Colon (tissue), 2 donors: ENCODE measurements around the gene ARID1B.

Experiments used
- FAIRE-seq: peaks from 2 replicates; lab custom pipeline; 2012; peaks lifted over from hg19 to GRCh38; lab: Jason Lieb, UNC
- donor health status: control.
- donor health status: control.

ARID1B gene

DNA sequence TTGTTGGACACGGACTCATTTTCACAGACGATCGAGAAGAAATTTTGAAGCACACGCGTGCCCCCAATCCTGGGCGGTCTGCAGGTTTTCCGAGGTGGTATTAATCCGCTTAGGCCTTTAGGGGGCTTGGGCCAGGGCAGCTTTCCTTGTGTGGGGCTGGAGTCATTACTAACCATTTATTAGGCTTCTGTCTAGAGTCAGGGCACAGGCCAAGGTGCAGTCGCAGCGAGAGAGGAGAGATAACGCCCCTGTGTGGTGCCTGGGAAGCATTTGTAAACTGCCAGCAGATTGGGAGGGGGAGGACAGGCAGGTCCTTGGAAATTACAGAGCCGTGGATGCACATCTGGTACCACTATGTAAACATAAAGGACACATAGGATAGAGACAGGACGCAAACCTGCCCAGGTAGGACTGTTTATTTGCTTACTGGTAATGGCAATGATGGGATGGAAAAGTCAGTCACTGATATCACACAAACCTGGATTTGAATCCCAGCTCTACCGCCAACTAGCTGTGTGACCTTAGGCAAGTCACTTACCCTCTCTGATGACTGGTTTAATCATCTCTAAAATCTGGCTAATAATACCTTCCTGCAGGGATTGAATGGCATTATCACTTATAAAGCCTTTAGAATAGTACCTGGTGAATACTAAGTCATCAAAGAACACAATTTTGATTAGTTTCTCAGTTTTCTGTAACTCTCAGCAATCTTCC, 469.8 kb downstream of the ARID1B start:
- FAIRE-seq = no peak

DNA sequence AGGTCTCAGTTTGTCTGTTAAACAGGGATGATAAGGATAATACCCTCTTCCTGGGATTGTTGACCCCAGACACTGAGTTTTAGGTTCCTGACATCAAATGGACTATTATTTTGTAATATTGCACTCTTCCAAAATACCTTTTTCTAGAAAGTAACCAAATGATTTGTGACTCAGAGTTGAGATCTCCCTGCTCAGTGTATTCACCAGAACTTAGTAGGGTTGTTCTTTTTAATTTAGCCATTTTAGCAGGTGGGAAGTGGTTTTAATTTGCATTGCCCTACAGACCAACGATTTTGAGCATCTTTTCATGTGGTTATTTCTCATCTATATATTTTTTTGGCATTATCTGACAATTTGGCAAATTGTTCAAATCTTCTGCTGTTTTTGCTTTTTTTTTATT, 471.1 kb downstream of the ARID1B start:
- no peak for FAIRE-seq

DNA sequence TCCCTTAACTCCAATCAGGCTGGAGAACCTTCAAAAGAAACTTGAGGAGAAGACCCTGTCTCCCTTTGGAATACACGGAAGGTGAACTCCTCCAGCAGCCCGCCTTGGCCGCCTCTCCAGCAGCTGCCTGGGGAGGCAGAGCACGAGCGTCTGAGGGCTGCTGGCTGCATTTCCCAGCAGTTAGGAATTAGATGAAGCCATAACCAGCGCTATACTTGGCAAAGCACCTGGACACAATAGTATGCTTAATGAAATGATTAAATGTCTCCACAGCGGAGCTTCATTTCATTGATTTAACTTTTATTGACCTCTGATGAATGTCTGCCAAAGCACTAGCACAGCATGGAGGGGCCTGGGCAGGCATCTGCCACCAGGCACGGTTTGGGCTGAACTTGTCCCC, 472.6 kb downstream of the ARID1B start:
- no peak for FAIRE-seq

DNA sequence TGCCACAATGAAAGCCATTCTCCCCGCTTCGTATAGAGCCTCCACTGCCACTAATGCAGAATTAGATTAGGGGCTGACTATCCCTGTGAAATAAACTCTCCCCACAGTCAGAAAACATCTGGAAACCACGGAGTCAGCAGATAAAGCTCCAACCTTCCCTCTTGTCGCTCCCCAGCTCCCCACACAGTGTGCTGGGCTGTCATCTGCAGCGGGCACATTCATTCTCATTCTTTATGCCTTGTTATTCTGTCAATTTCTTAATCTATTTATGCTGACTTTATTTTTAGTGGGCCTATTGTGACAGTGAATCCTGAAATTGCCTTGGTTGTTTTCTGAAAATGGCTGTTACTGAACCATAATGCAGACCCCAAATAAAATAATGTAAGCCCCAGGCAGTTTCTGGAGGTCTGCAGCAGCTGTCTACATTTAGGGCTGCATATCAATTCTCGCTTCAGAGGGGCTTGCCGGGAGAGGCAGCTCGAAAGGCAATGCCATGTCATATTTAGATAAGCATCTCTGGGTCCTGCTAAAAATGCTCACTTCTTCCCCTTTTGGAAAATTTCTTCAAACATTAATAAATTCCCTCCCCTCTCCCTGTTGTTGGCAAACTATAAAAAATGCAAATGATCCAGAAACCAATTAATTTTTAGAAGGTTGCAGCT, 474.5 kb downstream of the ARID1B start:
- FAIRE-seq = no peak

DNA sequence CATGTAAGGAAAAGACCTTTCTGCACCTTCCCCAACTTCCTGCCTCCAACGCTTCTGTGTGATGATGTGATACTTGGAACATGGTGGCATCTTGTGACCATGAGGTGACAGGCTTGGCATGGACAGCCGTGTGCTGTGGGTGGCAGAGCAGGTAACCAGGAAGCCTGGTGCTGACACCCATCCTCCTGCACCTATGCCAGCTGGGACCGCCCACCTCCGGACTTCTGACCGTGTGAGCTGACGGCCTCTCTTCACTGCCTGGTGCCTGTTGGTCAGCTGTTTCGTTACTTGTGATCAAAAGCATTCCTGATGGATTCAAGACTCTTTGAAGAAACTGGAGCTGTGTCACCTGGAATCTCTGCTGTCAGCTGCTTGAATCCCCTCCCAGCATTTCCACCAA, 475.8 kb downstream of the ARID1B start:
- FAIRE-seq = no peak

DNA sequence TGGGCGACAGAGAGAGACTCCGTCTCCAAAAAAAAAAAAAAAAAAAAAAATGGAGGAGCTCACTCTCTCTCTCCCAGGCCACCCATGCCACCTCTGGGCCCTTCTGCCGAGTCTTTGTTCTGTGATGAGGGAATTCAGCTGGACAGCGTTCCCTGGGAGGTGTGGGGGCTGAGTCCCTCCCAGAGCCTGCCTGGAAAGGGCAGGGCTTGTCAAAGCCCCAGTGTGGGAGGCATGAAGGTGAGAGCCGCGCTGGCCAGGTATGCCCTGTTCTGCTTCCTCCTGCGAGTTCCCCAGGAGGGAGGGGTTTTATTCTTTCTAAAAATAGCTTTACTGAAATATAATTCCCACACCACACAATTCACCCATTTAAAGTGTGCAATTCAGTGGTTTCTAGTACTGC, 476.5 kb downstream of the ARID1B start:
- no peak for FAIRE-seq

DNA sequence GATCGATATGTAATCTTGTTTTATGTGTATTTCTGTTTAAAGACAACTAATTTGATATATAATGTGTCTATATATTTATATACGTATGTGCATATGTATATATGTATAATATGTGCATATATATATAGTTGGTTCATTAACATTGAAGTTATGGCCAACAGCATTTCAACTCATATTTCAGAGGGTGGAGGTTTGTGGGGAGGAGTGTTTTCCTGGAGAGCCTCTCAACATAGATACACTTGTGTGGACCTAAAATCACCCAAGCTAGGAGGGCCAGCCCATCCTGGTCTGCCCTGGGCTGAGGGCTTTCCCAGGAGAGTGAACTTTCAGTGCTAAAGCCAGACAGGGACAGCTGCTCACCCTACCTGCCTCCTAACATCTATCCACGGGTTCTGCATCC, 477.4 kb downstream of the ARID1B start:
- no peak for FAIRE-seq

DNA sequence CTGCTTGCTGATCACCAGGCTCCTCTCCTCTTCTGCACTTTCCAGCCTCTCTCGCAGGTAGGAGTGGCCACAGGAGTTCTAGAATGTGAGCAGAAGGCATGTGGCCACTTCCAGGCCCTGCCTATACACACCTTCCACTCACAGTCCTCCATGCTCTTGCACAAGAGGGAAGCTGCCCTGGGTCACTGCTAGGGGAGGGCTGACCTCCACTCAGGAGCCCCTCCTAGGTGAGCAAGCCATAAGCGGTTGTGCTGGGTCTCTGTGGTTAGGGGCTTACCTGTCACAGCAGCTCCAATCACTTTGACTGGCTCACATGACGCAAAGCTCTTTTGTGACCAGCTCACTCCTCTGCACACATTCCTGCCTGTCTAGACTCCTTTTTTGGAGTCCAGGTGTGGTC, 477.9 kb downstream of the ARID1B start:
- FAIRE-seq = no peak

DNA sequence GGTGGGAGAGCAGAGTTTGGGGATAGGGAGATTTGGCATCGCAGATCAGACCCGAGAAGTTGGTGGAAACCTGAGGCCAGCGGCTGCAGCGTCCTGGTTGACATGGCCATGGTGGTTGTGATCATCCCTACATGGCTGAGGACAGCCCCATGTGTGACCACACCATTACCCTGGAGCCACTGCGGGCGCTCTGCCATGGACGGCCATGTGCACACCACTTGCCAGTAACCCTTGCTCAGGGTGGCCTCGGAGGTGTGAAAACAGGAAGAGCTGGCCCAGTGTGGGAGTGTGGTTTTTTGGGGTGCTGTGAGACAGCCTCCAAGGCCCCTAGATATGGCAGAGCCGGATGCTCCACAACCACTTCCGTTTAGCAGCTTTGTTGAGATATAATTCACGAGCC, 481.7 kb downstream of the ARID1B start:
- FAIRE-seq = no peak

DNA sequence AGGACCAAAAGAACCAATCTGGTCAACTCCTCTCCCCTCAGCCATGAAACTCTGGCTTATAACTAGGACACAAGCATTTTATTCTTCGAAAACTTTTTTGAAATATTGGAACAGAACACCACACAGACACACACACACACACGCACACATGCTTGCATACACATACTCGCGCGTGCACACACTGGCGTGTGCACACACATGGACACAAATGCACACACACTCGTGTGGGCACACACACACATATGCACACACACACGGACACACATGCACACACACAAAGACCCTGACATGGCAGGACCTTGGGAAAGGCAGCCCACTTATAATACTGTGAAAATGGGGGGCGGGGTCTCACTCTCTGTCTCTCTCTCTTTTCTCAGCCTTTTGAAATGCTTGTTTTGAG, 482.3 kb downstream of the ARID1B start:
- FAIRE-seq = no peak
